NCI-H82 (cell line): Measurements from ENCODE around the gene PRUNE2.
A peak's percentile ranks its signal among the peaks of the same experiment; 100 is the strongest.

Source experiments
- DNase-seq: peaks from one replicate; lab custom pipeline; 2025; lab: John Stamatoyannopoulos, UW

The PRUNE2 gene

GRCh38 chr9:76898786-76899185 lies 7.1 kb downstream of the PRUNE2 start:
- no peak for DNase-seq

DNA sequence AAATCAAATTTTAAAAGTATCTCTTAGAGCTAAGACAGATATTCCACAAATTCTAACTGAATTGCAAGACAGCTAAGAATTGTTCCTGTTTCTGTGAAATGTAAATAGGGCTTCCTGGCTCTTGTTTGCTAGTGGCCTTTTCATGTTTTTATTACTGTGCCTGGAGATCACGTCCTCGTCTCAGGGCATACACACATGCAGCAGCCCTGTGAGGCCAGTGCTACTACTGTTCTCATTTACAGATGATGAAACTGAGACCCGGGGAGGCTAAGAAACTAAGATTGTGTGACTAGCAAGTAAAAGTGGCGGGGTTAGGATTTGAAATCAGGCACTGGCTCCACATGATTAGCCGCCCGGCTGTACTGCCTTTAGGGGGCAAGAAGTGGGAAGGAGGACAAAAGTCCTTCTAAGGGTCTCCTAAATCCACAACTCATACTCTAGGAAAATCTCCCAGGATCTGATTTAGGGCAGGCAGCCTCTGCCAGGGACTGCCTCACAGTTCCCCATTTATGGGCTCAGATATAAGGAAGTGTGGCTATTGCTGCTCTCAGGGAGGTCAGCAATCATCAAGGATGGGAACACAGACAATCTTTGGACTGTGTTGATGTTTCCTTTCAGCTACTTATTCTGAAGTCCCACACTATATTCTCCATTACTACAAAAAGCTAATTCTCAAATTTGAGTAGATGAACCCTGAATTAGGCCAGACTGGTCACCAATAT lies 7.9 kb downstream of the PRUNE2 start:
- no peak for DNase-seq

DNA sequence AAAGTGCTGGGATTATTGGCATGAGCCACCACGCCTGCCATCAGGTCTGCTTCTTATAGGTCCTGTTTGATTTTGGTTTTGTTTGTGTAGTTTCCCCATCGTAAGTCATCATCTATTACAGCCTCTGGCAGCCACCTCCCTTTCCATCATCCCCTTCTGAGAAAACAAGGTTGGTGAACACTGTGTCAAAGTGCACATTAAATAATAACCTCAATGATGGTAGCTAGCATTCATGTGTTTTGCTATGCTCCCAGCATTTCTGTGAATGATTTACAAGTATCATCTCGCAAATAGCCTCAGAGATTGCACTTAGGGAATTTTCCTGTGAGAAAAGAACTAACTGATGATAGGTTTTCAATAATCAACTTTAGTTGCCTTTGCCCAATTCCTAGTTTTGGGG lies 9.9 kb downstream of the PRUNE2 start:
- no peak for DNase-seq

- no peak for DNase-seq
Measured at GRCh38 chr9:76895186-76895585, 10.7 kb downstream of the PRUNE2 start.

GRCh38 chr9:76894198-76894597 lies 11.7 kb downstream of the PRUNE2 start:
- DNase-seq: peak; percentile 2

DNA sequence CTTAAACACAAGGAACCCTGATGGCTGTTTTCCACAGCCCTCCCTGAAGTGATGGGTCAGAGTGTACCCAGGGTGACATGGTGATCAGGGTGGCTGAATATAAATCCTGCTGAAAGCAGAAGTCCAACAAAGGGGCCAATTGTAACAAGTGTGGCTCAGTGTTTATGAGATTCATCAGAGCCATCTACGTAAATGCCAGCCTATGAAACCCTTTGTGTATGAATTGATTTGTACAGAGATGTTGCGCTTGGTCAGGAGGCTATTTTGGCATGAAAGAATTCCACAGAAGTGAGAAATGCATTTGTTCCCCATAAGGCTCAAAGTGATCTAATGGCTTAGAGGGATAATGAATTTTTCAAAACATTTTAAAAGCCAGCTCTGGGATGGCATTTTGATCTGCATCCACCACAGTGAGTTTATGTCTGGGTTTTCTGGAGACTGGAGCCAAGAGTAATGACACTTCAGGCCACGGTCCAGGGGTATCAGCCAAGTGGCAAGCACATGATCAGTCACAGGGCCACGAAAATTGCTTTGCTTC lies 12.4 kb downstream of the PRUNE2 start:
- no peak for DNase-seq

DNA sequence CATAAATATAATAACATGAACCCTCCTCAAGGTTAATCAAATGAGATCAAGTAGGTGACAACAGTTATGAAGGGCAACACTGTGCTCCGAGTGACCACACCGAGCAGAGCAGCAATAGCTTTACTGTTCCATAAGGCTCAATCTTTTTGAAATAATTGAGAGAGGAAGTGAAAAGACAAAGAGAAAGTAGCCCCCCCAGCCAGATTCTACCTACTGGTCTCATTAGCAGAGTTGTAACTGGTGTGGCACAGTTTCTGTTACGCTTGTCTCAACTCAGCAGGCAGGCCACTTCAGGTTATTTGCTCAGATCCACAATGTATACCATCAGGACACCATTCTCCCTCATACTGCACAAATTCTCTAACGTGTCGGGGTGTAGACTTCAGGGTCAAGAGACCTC lies 14.0 kb downstream of the PRUNE2 start:
- no peak for DNase-seq

GRCh38 chr9:76891279-76891678 lies 14.6 kb downstream of the PRUNE2 start:
- DNase-seq: no peak

- no peak for DNase-seq
Measured at GRCh38 chr9:76887951-76888350, 18.0 kb downstream of the PRUNE2 start.

GRCh38 chr9:76887003-76887821 lies 18.7 kb downstream of the PRUNE2 start:
- DNase-seq: no peak

- DNase-seq: no peak
Measured at GRCh38 chr9:76886318-76886717, 19.6 kb downstream of the PRUNE2 start.

- DNase-seq: no peak
Measured at GRCh38 chr9:76884823-76885222, 21.1 kb downstream of the PRUNE2 start.

GRCh38 chr9:76883341-76883855 lies 22.5 kb downstream of the PRUNE2 start:
- DNase-seq: no peak

DNA sequence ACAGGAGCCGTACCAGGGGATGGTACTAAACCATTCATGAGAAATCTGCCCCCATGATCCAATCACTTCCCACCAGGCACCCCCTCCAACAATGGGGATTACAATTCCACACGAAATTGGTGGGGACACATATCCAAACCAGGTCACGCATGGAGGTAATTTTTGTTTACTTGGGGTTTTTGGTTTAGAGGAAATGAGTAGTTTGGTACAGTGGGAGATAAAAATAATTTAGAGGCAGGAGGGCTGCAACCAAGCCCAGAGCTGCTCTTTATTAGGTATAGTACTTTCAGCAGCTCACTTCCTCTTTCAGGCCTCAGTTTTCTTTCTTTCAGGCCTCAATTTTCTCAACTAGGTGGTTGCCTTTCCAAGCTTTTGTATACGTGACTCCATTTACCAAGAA lies 23.2 kb downstream of the PRUNE2 start:
- DNase-seq: no peak

GRCh38 chr9:76880210-76880609 lies 25.7 kb downstream of the PRUNE2 start:
- DNase-seq: no peak

DNA sequence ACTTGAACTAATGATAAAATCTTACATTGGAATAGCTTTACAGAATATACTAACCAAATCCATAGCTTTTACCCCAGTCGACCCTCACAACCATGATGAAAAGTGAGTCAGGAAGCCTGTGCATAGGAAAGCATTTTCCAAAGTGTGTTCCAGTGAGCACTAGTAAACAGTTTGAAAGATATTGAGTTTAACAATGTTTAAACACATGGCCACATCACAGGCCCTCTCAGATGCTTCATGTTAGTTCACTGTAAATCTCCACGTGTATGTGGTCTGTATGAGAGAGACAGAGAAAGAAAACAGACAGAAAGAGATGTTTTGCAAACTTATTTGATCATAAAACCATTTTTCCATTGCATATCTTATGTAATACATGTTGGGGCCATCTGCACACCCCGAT lies 27.0 kb downstream of the PRUNE2 start:
- DNase-seq: no peak

DNA sequence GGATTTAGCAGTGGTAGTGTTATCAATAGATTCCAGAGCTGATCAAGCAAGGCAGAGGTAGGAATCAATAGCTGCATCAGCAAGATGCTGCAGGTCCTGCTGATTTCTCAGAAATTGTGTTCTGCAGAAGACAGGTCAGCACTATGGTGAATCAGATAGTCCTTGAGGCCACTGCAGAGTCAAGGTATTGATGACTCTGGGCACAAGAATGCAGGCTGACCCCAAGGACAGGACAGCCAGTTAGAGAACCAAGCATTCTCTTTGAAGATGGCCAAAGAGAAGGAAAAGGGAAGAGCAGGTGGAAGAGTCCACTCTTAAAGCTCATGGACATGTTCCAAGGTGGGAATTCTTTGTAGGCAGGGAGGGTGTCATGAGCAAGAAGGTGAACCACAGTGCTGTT lies 28.0 kb downstream of the PRUNE2 start:
- DNase-seq: no peak

- DNase-seq: no peak
Measured at GRCh38 chr9:76876098-76876497, 29.8 kb downstream of the PRUNE2 start.

DNA sequence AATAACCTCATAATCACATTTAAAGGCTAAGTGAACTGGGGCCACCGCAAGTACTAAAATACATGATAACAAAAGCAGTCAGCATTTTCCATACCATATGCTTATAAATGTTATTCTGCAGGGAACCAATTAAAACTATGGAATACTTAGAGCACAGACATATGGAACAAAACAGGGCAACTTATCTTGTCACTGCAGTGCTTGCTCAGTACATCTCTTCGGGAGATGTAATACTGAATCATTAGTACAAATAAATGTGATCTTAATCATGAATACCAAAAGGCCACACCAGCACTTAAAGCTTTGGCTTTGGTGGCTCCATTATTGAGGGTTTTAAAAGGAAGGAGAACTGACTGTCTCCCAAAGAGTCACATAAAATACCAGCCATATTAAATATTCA lies 32.1 kb downstream of the PRUNE2 start:
- DNase-seq: no peak

DNA sequence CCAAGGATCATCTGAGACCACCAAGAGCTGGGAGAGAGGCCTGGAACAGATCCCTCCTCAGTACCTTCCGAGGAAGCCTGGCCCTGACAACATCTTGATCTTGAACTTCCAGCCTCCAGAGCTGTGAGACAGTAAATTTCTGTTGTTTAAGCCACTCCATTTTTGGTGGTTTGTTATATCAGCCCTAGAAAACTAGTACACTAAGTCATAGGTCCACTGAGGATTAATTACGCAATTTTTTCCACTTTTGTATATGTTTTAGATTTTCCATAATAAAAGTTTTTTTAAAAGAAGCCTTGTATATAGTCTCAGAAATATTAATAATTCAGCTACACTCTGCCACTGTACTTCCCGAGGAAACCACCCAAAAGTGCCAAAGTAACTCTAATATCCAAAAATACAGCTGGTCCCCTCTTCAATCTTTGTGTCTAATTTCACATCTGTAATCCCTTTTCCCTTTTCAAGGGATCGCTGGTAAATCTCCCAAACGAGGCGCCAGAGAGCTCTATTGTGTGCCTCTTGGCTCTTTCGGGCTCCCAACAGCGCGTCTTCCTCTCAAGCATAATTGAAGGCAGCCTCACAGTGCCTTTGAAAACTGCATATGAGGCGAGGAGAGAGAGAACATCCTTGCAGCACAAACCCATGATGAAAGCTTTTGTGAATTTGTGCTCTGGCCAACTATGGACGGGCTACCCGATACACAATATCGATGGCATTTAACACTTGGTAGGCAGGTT lies 32.7 kb downstream of the PRUNE2 start:
- no peak for DNase-seq

DNA sequence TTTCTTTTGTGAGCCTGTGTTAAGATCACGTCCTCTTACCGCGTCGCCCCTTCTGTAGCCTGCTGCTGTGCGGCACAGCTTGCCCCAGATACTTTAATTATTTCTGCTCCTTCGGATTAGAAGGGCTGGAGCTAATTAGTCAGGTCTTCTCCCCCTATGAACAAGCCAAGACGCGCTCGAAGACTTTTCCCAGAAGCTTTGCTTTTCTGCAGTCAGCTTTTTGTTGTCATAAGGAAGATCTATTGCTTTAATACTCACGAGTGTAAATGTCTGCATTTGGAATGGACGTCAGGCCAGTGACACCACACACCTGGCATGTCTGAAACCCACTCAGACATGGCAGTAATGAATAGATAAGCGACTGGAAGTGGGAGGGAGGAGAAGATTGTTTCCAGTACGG lies 37.0 kb downstream of the PRUNE2 start:
- DNase-seq: peak; percentile 77

- no peak for DNase-seq
Measured at GRCh38 chr9:76866689-76867088, 39.2 kb downstream of the PRUNE2 start.
